Activated CD8-positive, alpha-beta memory T cell treated with anti-CD3 and anti-CD28 coated beads for 36 hours (primary cell): ENCODE results near the gene KCNMA1. TPM values are rescaled to one million over a fixed set of nuclear protein-coding genes. Genes with fewer than 3 reads are reported as not detected.

Source experiments
- CTCF ChIA-PET: fragments of 350-600 bp; sonication (Branson Sonifier 250); formaldehyde crosslinking; loops from one replicate; lab custom pipeline; 2021; ENCODE audit warnings: antibody characterized with exemption; lab: Charles Lee
- POLR2A ChIA-PET: fragments of 350-600 bp; sonication (Branson Sonifier 250); formaldehyde crosslinking; loops from one replicate; lab custom pipeline; 2021; ENCODE audit warnings: antibody characterized with exemption; lab: Charles Lee
- total RNA-seq, 2 experiments: library from RNA; stranded (reverse); gene quantifications; one replicate each; pipeline ENCODE4 v1.2.3, GENCODE V29; 2021

KCNMA1 gene
- total RNA-seq, 2 experiments from 2014 or later, result not detected

DNA sequence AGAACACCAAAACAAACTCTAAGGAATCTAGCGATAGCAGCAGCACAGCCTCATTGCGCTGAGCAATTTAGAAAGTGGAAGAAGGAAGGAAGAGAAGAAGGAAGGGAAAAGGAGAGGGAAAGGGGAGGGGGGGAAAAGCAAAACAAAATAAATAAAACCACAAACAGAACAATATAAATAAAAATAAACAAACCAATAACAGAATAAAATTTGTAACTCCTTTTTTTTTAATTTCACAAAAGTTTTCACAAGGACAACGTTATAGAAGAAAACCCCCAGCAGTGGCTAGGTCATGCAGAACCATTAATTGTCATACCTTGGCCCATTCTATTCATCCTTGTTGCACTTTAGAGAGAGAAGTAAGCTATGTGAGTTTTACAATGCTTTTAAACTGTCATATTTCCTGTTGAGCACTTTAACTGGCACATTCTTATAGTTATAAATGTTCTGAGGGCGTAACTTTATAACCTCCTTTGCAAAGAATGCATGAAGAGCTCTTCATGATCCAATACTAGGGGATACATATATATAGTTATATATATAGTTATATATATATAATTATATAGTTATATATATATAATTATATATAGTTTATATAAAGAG is 752.8 kb downstream of the KCNMA1 start:
- POLR2A ChIA-PET, result no interaction called here
- CTCF ChIA-PET, result no interaction called here

DNA sequence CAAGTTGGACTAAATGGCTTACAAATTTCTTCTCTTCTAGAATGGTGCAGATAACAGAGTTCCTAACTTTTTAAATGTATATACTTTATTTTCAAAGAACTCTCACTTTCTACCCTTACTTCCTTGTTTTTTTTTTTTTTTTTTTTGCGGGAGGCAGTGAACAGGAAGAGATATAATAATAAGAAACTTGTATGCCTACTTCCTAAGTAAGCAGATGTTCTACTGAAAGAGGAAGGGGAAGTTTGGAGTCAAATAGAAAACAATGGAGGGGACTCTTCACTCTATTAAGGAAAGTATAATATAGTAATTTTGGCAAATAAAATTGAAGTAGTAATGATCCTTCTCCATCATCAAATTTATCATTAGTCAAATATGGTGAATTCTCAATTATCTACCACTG is 754.0 kb downstream of the KCNMA1 start:
- CTCF ChIA-PET, result no interaction called here

DNA sequence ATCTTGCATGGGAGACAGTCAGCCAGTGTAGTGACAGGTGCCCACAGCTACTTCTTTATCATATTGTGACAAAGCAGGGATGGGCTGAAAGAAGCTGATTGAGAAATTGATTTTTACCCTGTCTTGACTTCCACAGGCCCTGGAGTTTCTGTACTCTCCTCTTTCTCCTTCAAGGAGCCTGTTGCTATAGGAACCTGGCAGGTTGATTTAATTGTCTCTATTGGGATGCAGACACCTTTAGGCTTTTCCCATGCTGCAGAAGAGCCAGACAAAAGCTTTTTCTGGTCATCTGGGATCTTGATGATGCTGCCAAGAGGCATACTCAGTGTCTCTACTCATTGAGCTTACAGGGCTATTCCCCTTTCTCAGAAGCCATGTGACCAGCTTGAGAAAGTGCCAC is 754.8 kb downstream of the KCNMA1 start:
- ChIA-PET POLR2A (no interaction called here), CTCF (no interaction called here)

More for the DNA sequence above, 754.0 kb downstream of the KCNMA1 start:
- POLR2A ChIA-PET, result no interaction called here

DNA sequence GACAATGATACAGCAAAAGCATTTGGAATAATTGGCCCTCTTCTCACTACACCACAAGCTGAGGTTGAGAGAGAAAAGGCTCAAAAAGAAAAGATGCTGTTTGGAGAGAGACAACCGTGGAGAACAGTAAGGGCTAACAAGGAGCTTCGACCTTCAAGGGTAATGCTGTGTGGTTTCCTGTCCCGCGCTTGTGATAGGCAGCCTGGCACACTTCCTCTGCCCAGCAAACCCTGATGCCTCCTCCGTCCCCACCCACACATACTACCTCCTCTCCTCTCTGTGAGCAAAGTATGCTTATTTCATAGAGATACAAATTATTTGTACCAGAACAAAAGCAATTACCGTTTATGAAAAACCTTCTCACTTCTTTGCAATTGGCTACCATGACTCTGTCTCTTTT is 755.4 kb downstream of the KCNMA1 start:
- CTCF ChIA-PET, result no interaction called here
- POLR2A ChIA-PET, result no interaction called here

DNA sequence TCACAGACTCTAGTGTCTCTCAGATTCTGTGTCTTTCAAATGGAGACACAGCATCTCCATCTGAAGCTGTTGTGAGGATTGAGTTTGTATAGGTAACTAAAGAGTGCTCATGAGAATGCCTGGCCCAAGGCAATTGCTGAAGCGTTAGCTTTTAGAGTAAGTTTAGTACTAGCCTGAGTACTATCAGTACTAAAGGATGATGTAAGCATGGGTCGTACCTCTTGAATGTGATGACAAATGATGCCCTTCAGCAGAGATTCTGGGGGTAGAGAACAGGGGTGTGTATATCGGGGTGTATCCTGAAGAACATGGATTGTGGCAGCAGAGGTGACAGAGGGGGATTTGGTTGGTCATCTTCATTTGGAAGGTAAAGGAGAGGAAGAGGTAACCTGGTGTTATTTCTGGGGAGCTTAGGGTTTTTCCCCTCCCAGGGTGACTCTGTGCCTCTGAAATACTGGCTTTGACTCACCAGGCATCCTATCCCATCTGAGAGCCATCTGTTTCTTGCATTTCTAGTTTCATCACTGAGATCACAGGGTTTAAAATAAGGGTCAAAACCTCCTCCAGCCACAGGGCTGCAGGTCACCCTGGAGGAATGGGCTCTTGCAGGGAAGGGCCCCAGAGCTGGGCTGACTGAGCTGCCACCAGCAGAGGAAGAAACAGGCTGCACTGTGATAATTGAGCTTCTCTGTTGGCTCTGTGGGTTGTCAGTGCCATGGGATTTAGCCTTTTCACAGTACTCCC is 756.0 kb downstream of the KCNMA1 start:
- ChIA-PET CTCF (no interaction called here), POLR2A (no interaction called here)

DNA sequence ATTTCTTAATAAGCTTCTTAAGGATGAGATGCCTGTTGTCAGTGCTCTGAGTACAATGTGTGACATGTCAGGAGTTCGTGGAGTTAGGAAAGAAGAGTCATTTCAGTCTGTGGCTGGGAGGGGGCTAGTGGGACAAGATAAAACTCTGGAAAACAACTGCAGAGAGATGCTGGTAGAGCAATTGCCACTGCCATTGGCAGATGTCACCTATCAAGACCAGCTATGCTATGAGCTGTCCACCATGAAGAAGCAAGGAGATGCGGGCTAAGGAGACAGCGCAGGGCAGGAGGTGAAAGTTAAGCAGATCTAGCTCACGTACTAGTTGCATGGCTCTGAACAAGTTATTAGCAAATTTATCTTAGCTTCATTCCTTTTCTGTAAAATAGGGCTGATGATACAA is 756.7 kb downstream of the KCNMA1 start:
- CTCF ChIA-PET, result no interaction called here

DNA sequence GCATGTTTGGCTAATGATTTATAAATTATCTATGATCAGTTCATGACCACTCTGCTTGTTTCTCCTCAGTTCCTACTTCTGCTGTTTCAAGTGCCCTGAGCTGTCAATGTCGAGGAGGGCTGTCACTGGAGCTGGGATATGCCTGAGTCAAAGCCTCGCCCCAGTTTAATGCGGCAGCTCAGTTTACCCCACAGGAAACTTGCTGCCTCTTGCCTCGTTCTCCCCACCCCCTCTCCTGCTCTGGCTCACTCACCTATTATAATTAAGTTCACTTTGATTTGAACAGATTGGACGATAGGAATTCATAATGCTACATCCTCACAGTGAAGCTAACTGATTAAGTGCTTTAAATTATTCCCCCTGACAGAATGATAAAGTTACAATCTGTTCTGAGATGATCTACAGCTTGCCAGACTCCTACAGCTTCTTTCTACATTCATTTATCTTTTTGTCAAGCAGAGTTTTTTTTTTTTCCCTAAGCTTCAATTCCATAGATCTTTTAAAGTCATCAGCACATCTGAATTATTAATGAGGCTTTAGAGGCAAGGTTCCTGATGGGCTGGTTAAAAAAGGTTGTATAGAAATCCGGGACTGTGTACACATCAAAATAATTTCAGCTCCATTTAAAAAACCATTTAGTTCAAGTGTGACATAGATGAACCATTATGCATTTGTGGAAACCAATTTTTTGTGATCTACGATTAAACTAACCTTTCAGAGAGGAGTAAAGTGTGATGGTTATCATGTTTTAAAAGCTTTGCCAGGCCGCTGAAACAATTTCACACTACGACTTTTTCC is 758.3 kb downstream of the KCNMA1 start:
- POLR2A ChIA-PET, result no interaction called here
- CTCF ChIA-PET, result no interaction called here

More for the DNA sequence above, 756.7 kb downstream of the KCNMA1 start:
- POLR2A ChIA-PET, result no interaction called here

DNA sequence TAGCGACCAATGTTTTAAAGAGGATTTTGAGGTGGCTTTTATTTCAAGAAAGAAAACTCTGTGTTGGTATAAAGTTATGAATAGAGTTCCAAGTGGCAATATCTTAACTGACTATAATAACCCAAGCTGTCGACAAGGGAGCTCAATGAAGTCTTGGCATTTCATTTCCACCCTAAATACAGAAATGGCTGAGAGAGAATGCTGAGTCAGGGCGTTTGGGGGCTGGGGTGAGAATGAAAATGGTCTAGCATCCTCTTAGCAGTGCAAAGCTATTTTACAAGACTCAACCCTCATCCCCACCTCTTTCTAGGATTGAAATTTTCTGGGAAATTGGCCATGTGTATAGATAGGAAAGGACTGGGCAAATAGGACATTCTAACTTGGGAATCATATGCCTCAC is 759.1 kb downstream of the KCNMA1 start:
- ChIA-PET POLR2A (no interaction called here), CTCF (no interaction called here)

DNA sequence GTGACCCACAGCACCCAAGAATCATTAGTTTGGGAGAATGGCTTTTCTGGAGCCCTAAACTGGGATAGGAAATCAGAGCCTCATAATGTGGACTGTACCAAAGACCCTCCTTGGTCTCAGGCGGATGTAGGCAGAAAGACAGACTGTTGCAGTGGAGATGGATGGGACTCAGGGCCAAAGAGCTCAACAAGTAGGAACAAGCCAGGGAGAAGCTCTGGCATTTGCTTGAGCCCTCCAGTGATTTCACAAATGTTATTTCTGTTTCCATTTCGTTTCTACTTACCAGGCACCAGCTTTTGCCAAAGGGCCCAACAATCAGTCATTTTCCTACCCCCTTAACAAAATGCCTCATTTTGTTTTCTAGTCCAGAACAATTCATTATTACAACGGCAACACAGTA is 762.7 kb downstream of the KCNMA1 start:
- ChIA-PET POLR2A (no interaction called here), CTCF (no interaction called here)

DNA sequence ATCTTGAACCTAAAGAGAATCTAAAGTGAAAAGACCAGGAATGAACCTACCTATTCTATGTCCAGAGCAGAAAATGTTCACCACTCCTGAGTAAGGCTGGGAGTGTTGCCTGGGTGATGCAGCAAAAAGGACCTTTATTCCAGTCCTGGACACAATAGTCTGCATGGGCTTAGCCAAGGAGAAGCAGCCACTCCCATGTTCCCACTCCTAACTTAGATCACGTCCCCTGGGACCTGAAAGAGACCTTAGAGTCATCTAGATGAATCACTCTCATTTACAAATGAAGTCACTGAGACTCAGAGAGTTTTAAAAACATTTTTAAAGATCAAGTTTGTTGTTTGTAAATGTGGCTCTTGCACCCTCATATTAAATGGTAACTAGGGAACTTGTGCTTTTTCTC is 763.4 kb downstream of the KCNMA1 start:
- ChIA-PET POLR2A (no interaction called here), CTCF (no interaction called here)

DNA sequence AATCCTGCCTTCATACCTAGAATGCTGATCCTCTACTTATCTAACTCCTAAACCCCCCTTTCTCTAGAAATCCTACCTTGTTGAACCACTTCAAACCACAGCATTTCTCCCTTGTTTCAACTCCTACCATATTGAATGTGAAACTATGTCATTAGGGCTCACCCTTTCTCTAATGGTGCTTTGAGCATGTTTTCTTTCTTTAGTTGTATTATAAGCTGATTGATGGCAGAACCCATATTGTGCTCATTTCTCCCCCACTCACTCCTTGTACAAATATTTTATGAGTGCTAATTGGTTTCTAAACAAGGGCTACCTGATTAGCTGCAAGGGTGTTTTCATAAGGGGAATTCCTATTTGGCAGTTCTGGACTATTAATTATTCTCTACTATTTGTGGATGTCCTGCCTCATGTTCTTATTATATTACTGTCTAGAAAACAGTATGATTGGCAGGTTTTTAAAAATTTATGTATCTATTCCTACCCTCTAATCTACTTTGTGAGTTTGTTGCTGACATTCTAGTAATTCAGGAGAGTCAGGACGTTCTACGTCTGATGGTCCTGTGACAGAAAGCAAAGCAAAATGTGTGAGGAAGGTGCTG is 765.8 kb downstream of the KCNMA1 start:
- ChIA-PET POLR2A (no interaction called here), CTCF (no interaction called here)

DNA sequence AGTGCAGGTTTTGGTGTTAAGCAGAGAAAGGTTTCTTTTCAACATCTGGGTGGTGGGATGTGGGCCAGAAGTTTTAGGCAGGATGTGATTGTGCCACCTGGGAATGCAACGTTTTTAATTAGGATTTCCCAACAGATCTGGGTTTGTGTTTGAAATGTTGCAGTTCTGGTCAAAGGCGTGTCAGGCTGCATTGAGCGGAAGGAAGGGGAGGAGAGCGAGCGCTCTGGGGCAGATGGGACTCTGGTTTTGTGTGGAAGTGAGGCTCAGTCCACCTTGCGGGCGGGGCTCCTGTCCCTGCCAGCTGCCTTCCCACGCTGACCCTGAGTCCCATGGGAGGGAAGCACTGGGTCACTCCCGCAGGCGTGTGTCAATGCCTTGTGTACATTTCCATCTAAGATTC is 767.7 kb downstream of the KCNMA1 start:
- POLR2A ChIA-PET, result no interaction called here
- CTCF ChIA-PET, result no interaction called here

DNA sequence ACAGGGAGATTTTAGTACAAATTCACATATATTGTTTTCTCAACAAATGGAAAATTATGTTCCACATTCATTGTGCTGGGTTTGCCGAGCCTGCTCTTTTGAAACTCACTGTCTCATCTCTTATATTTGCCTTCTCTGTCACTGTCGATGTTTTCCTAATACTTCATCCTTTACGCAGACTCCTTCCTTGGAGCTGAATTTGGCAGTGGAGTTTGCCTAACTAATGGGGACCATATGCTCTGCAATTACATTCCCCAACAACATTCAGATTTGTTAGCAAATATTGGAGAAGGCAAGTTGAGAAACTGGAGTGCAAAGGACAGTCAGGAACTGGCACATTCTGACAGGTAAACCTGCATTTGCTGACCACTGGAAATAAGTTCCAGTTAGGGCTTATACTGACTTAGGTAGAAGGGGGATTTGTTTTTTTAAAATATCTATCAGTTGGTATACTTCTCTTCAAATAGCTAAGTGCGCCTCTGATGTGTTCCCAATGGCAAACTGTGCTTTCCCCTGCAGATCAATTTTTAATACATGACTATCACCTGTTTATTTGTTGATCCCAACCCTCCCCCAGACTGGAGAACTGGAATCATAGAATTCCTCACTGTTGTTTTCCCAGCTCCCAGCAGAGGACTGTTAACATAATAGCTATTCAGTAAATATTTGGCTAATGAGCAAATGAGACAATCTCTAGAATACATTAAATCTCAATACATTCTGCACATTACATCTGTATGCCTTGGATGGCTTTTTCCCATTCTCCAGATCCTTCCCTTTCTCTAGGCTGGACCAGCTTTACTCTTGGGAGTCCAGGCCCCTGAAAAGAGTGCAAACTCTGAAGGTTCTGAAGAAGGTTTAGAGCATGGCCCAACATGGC is 769.3 kb downstream of the KCNMA1 start:
- CTCF ChIA-PET, result interaction anchor here (0.7 kb wide), 1 partner anchor 95 kb away, joined by 5 read pairs; no protein-coding TSS in a partner anchor
- POLR2A ChIA-PET, result no interaction called here

DNA sequence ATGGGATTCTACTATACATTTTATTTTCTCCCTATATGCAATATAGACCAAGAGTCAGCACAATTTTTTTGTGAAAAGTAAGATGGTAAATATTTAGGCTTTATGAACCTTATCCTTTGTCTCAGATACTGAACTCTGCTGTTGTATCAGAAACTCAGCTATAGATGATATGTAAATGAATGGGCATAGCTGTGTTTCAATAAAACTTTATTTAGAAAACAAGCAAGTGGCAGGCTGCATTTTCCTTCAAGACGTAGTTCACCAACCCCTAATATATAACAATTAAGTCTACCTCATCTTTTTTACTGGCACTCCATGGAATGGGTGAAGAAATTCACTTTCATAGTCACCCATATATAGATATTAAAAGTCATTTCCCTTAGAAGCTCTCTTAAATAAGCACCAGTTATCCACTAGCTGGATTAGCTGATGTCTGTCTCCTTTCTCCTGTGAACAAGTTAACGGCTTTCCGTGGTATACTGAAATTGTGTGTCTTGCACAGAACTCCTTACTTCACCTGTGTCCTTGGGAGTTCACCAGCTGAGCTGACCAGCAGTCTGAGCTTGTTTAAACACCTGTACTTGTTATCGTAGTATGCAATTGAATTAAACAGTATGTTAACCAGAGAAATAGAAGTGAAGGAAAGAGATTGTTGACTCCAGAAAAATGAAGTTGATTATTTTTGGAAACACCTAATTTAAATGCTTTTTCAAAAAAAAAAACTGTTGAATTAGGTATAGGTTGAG is 770.6 kb downstream of the KCNMA1 start:
- ChIA-PET CTCF (no interaction called here), POLR2A (no interaction called here)

DNA sequence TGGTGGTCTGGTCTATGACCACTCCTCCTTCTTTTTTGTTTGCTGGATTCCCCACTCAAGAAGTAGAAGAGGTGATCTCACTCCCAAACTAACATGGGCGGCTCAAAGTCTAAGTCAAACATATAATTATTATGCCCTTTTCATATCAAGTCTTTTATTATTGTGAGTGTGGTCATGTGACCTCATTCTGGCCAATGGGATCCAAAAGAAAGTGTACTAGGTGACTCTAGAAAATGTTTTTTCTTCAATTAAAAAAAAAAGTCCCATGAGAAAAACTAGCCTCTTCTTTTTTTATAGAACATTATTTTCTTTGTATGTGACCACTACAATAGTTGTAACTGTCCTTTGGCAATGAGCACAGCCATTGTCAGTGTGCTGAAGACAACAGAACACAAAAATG is 772.7 kb downstream of the KCNMA1 start:
- CTCF ChIA-PET, result no interaction called here
- POLR2A ChIA-PET, result no interaction called here

DNA sequence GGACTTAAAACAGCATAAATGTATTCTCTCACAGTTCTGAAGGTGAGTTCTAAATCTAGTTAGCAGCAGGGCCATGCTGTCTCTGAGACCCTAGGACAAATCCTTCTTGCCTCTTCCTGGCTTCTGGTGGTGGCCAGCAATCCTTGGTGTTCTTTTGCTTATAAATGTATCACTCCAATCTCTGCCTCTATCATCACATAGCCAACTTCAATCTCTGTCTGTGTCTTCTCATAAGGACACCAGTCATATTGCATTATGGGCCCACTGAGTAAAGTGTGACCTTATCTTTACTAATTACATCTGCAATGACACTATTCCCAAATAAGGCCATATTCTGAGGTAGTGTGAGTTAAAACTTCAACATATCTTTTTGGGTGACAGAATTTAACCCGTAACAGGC is 778.9 kb downstream of the KCNMA1 start:
- ChIA-PET POLR2A (no interaction called here), CTCF (no interaction called here)

DNA sequence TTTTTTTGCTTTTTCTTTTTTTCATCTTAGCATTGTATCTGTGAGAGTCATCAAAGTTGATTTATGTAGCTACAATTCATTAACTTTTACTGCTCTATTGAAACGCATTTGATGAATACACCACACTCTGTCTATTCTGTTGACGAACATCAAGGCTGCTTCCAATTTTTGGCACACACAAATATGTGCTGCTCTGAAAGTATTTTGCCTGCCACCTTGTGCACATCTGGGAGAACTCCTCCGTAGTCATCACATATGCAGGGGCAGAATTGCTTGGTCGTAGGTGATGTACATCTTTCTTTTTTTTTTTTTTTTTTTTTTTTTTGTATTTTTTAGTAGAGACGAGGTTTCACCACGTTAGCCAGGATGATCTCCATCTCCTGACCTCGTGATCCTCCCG is 796.8 kb downstream of the KCNMA1 start:
- ChIA-PET CTCF (interaction anchor here (0.7 kb wide), 1 partner anchor 1049 kb away, joined by 4 read pairs; no protein-coding TSS in a partner anchor), POLR2A (no interaction called here)

DNA sequence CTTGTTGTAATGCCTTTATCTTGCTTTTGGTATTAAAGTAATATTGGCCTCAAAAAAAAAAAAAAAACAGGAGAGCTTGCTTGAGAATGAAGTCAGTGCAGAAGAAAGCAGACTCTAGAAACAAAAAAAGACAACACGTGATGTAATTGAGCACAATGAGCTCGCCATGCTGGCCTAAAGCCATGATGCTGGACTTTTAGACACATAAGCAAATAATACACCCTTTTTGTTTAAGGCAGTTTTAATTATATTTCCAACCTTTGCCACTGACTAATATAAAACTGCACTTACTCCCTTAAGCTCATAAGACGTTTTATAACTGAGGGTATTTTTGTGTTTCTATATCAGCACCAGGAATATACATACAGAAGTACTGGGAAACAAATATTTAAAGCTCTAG is 798.3 kb downstream of the KCNMA1 start:
- CTCF ChIA-PET, result no interaction called here
- POLR2A ChIA-PET, result no interaction called here

DNA sequence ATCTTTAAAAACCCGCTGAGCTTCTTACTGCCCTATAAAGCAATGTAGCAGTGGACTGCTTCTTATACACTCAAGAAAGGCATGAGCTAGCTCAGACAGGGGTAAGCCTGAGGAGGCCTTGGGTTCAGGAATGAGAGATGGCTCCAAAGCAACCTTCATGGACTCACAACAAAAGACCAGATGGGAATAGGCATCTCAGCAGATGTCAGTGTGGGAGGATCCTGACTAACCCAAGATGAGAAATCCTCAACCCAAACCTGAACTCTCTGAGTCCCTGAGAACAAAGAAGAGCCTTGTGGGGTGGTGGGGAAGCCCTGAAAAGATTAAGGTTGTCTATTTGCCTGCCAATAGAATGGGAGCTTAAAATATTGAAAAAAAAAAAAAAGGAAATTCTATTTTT is 807.4 kb downstream of the KCNMA1 start:
- CTCF ChIA-PET, result no interaction called here
- POLR2A ChIA-PET, result no interaction called here
